Stimulated activated CD4-positive, alpha-beta T cell treated with anti-CD3 and anti-CD28 coated beads, Interleukin-2, amount 100 ng/mL, for 4 hours (primary cell): Measurements from ENCODE around the gene SEMA6C.
"Not testable (repeated sequence)": the region's sequence is repeated elsewhere in the genome, so short reads cannot be mapped to it uniquely, and the experiment has no call there.

Experiments
- DNase-seq: peaks from one replicate; pipeline ENCODE4 v3.0.0-alpha.2; 2020; ENCODE audit warnings: low read depth

The SEMA6C gene

GRCh38 chr1:151146412-151147131 is at the start of gene SEMA6C:
Gene SEMA6C (minus strand): TSS chr1:151146631. CDS start chr1:151142621, 4,010 bp downstream.
- DNase-seq: peak; percentile 74

- DNase-seq: peak; percentile 24
Measured at GRCh38 chr1:151194894-151195594, 48.6 kb upstream of the SEMA6C start.

- DNase-seq: no peak
Measured at GRCh38 chr1:151193856-151194255, 47.4 kb upstream of the SEMA6C start.

GRCh38 chr1:151193304-151193703 is 46.9 kb upstream of the SEMA6C start:
- DNase-seq: no peak

- no peak for DNase-seq
Measured at GRCh38 chr1:151192047-151192446, 45.6 kb upstream of the SEMA6C start.

- peak; percentile 77 for DNase-seq
Measured at GRCh38 chr1:151189637-151190445, 43.4 kb upstream of the SEMA6C start, which contains the start of gene VPS72. Gene VPS72 (minus strand): TSS chr1:151190197. CDS start chr1:151190121, 76 bp downstream.

GRCh38 chr1:151188667-151189066 is 42.2 kb upstream of the SEMA6C start:
- not testable (repeated sequence) for DNase-seq

GRCh38 chr1:151187205-151187604 is 40.8 kb upstream of the SEMA6C start:
- DNase-seq: no peak

GRCh38 chr1:151184211-151184610 is 37.8 kb upstream of the SEMA6C start:
- no peak for DNase-seq

- no peak for DNase-seq
Measured at GRCh38 chr1:151176514-151177045, 30.1 kb upstream of the SEMA6C start.

GRCh38 chr1:151175863-151176262 is 29.4 kb upstream of the SEMA6C start, which contains the start of gene TMOD4:
Gene TMOD4 (minus strand): TSS chr1:151175981. CDS start chr1:151174875, 1,106 bp downstream.
- DNase-seq: no peak

GRCh38 chr1:151175041-151175741 is 28.8 kb upstream of the SEMA6C start:
- no peak for DNase-seq

- no peak for DNase-seq
Measured at GRCh38 chr1:151171190-151171589, 24.8 kb upstream of the SEMA6C start.

- no peak for DNase-seq
Measured at GRCh38 chr1:151167116-151167515, 20.7 kb upstream of the SEMA6C start.

- no peak for DNase-seq
Measured at GRCh38 chr1:151166505-151166956, 20.1 kb upstream of the SEMA6C start.

- DNase-seq: peak; percentile 93
Measured at GRCh38 chr1:151165738-151166504, 19.5 kb upstream of the SEMA6C start, which contains the start of the genes LYSMD1 and SCNM1. Gene LYSMD1 (minus strand): TSS chr1:151165902. CDS start chr1:151165258, 644 bp downstream. Gene SCNM1 (plus strand): TSS chr1:151166144. CDS start chr1:151166153, 9 bp downstream.

GRCh38 chr1:151165281-151165737 is 18.9 kb upstream of the SEMA6C start:
- no peak for DNase-seq

GRCh38 chr1:151164732-151165280 is 18.4 kb upstream of the SEMA6C start:
- DNase-seq: no peak

GRCh38 chr1:151159373-151159772 is 12.9 kb upstream of the SEMA6C start:
- no peak for DNase-seq

- no peak for DNase-seq
Measured at GRCh38 chr1:151158751-151159251, 12.4 kb upstream of the SEMA6C start.
